ENCODE data around the gene IGFBP4. TPM values are rescaled to one million over a fixed set of nuclear protein-coding genes. Genes with fewer than 3 reads are reported as not detected.

Gene IGFBP4
- total RNA-seq, 2 experiments from 2014 or later, result 1.9 to 2.0 TPM

- ChIA-PET POLR2A (no interaction called here), CTCF (interaction anchor here (1.2 kb wide), 1 partner anchor 101 kb away, joined by 3 read pairs; no protein-coding TSS in a partner anchor)
Measured at GRCh38 chr17:40463122-40463550, 19.9 kb downstream of the IGFBP4 start.

GRCh38 chr17:40464392-40464855 is 21.2 kb downstream of the IGFBP4 start:
- POLR2A ChIA-PET, result no interaction called here
- CTCF ChIA-PET, result no interaction called here

DNA sequence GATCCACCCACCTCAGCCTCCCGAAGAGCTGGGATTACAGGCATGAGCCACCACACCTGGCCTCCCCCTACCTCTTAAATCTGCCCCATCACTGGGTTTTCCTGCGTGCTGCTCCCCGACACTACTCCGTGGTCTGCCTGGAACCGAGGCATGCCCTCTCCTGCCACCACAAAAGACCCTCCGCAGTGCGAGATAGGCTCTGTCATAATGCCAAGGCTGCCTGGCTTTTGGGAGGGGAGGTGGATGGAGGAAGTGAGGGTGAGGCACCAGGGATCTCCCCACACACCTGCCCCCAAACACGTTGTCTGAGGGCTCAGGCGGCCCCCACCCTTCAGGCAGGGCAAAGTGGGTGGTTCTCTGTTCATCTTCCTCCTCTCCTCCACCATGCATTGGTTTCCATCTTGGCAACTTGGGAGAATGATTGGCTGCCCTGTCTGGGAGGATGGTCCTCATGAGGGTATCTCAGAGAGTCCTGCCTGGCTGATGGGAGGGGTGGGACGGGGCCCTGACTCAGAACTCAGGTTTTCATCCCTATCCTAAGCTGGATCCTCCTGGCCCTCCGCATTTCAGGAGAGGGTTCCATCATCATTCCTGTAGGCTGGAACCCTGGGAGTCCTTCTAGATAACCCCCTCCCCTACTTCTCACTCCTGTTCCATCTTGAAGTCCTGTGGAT is 23.2 kb downstream of the IGFBP4 start:
- CTCF ChIA-PET, result interaction anchor here (1.0 to 1.5 kb wide), 2 partner anchors 10 to 15 kb away, joined by 3 to 4 read pairs; no protein-coding TSS in a partner anchor
- POLR2A ChIA-PET, result no interaction called here

DNA sequence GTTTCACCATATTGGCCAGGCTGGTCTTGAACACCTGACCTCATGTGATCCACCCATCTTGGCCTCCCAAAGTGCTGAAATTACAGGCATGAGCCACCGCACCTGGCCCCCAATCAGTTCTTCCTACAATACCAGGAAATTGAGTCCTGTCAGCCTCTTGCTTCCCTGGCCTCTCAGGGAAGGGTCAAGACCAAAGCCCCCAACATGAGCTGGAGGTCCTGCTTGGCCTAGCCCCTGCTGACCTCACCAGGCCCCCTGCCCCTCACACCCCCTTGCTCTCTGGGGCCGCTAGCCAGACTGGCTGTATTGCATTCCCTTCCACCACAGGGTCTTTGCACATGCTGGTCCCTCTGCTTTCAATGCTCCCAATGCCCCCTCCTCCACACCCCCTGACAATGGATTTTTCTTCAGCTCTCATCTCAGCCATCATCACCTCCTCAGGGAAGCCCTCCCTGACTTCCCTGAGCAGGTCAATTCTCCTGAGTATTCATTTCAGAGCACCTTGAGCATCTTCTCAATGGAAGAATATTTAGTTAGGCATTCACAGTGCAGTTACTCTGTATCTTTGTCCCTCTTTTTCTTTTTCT is 24.1 kb downstream of the IGFBP4 start:
- POLR2A ChIA-PET, result no interaction called here
- CTCF ChIA-PET, result interaction anchor here (0.6 to 1.2 kb wide), 2 partner anchors 9 to 62 kb away, joined by 3 to 8 read pairs; no protein-coding TSS in a partner anchor

- POLR2A ChIA-PET, result no interaction called here
- CTCF ChIA-PET, result interaction anchor here (0.6 to 1.2 kb wide), 2 partner anchors 8 to 18 kb away, joined by 3 to 8 read pairs; no protein-coding TSS in a partner anchor
Measured at GRCh38 chr17:40468560-40468959, 25.3 kb downstream of the IGFBP4 start.

GRCh38 chr17:40469805-40470675 is 26.8 kb downstream of the IGFBP4 start:
- ChIA-PET CTCF (no interaction called here), POLR2A (no interaction called here)

- ChIA-PET POLR2A (interaction anchor here (0.6 to 0.7 kb wide), 2 partner anchors 19 to 253 kb away, joined by 3 to 4 read pairs; no protein-coding TSS in a partner anchor), CTCF (interaction anchor here (1.5 kb wide), 2 partner anchors 61 to 64 kb away, joined by 3 to 4 read pairs; no protein-coding TSS in a partner anchor)
Measured at GRCh38 chr17:40470932-40471828, 27.9 kb downstream of the IGFBP4 start.

GRCh38 chr17:40471846-40472732 is 28.8 kb downstream of the IGFBP4 start:
- POLR2A ChIA-PET, result no interaction called here
- CTCF ChIA-PET, result interaction anchor here (0.7 to 1.5 kb wide), 3 partner anchors 48 to 63 kb away, joined by 3 to 4 read pairs (median 3); no protein-coding TSS in a partner anchor

DNA sequence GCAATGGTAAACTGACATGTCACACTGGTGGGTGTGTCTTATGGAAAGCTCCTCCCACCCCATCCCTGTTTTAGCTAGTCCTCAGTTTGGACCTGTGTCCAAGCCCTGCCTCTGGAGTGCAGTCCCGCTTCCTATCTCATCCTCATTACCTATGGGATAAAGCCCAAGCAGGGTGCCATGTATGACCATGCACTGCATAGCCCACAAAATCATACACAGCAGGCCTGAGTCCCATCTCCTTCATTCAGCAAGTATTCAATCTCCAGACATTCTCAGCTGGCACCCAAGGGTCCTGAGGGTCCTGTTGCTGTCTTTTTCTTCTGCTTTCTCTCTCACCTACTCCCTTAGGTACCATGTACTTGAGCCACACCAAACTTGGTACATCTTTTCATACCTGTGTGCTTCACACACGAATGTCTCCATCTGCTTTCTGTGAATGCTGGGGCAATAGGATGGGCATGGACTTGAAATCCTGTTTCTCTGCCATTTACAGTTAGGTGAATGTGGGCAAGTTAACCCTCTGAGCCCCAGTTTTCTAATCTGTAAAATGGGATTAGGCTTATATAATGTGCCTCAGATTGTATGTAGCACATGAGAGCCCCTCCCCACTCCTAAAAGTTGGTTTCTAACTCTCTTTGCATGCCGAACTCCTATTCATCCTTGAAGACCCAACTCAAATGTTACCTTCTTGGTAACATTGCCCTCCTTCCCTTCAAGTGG is 29.6 kb downstream of the IGFBP4 start:
- CTCF ChIA-PET, result interaction anchor here (0.7 kb wide), 1 partner anchor 47 kb away, joined by 3 read pairs; no protein-coding TSS in a partner anchor
- POLR2A ChIA-PET, result no interaction called here

DNA sequence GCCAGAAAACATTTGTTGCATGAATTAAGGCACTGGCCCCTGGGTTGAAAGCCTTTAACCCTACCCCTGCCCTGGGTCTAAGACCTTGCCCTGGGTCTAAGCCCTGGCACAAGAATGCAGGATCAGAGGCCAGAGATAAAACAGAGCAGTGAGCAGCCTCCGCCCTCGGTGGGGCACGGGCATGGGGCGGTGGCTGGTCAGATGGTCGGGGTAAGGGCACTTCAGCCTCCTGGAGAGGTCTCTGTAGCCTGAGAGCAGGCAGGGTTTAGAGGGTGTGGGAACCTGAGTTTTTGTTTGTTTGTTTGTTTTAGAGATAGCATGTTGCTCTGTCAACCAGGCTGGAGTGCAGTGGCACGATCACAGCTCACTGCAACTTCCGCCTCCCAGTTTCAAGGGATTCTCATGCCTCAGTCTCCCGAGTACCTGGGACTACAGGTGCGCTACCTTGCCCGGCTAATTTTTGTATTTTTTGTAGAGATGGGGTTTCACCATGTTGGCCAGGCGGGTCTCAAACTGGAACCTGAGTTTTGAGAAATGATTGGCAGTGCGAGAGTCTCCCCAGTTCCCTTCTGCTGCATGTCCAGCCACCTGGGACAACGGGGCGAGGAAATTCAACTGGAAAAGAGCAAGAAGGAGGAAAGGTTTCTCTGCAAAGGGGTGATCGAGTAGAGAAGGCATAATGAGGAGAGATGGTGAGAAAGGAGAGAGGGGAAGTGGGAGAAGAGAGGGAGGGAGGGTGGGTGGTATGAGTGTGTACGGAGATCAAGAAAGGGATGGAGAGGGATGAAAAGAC is 30.5 kb downstream of the IGFBP4 start:
- POLR2A ChIA-PET, result no interaction called here
- CTCF ChIA-PET, result no interaction called here

- ChIA-PET POLR2A (no interaction called here), CTCF (no interaction called here)
Measured at GRCh38 chr17:40474419-40475002, 31.3 kb downstream of the IGFBP4 start.

GRCh38 chr17:40475234-40475908 is 32.1 kb downstream of the IGFBP4 start:
- ChIA-PET CTCF (interaction anchor here (0.6 to 5.4 kb wide), 23 partner anchors 8 to 479 kb away, joined by 3 to 64 read pairs (median 5); partner anchors contain the start of gene TOP2A), POLR2A (no interaction called here)

- ChIA-PET POLR2A (no interaction called here), CTCF (interaction anchor here (0.6 to 5.4 kb wide), 3 partner anchors 13 to 60 kb away, joined by 3 to 64 read pairs (median 4); no protein-coding TSS in a partner anchor)
Measured at GRCh38 chr17:40477796-40478195, 34.5 kb downstream of the IGFBP4 start.

GRCh38 chr17:40478486-40478885 is 35.2 kb downstream of the IGFBP4 start:
- CTCF ChIA-PET, result interaction anchor here (5.4 kb wide), 1 partner anchor 55 kb away, joined by 64 read pairs; no protein-coding TSS in a partner anchor
- POLR2A ChIA-PET, result no interaction called here

DNA sequence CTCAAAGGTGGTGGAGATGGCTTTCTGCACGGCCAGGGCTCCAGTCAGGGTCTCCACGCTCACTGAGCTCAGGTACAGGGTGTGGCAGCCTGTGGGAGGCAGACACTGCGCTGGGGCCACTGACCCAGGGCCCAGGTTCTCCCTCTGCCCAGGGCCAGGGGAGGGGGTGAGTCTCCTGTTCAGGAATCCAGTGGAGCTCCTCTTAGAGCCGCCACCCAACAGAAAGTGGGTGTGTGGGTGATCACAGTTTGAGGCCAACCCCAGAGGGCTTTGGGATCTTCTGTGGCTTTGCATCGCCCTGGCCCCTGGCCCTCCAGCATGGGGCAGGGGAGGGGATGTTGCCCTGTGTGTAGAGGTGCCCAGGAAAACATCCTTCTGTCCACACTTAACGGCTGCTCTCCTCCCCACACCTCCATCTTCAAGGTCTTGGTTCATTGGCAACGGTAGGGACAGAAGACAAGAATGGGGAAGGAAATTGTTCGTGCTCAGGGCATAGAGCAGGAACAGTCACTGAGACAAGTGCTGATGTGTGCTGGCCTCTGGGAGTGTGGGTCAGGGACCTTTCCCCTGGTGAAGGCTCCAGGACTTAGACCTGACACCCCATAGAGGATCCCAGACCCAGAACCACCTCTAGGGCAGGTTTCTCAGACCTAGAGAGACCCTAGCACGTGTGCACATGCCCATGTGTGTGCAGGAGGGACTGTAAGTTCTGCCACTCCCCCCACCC is 36.7 kb downstream of the IGFBP4 start:
- POLR2A ChIA-PET, result interaction anchor here (1.1 kb wide), 1 partner anchor 84 kb away, joined by 4 read pairs; no protein-coding TSS in a partner anchor
- CTCF ChIA-PET, result interaction anchor here (1.1 to 5.4 kb wide), 5 partner anchors 36 to 118 kb away, joined by 3 to 64 read pairs (median 5); no protein-coding TSS in a partner anchor

Measured in activated CD8-positive, alpha-beta memory T cell treated with anti-CD3 and anti-CD28 coated beads for 36 hours (primary cell).